GM19372 (cell line): ENCODE measurements around the gene INAVA.
"Not testable (repeated sequence)": the region's sequence is repeated elsewhere in the genome, so short reads cannot be mapped to it uniquely, and the experiment has no call there.

Source experiments
- ATAC-seq: cut with Tn5 transposase; IDR thresholded peaks from one replicate; pipeline ENCODE4 v1.9.1; 2021; ENCODE audit warnings: mild to moderate bottlenecking, low read depth, moderate library complexity; ENCODE audit not compliant: unreplicated experiment

The INAVA gene

GRCh38 chr1:200916152-200916551, 21.5 kb downstream of the INAVA start:
- no peak for ATAC-seq

DNA sequence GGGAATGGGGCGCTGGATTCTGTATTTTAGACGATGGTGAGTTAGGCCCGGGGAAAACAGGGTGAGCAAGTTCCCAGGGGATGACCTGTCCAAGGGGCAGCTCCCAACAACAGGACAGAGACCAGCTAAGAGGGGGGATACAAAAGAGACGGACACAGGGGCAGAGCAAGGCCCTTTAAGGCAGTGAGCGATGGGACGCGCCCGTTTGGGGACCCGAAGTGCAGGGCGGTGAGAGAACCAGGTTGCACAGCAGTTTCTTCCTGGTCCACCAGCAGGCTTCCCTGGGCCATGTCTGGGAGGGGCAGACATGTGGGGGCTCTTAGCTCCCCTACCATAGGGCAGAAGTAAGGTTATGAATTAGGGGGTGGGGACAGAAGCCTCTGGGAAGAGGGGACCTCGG, 22.0 kb downstream of the INAVA start:
- no peak for ATAC-seq

GRCh38 chr1:200917291-200917817, 22.7 kb downstream of the INAVA start:
- no peak for ATAC-seq

DNA sequence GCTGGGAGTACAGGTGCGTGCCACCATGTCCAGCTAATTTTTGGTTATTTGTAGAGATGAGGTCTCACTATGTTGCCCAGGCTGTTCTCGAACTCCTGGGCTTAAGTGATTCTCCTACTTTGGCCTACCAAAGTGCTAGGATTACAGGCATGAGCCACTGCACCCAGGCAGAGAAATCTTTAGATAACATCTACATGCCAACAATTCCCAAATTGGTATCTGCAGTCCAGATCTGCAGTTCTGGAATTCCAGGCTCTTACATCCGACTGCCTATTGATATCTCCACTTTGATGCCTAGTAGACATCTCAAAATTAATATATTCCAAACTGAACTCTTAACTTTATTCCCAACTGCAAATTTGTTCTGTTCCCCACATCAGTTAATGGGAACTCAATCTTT, 23.3 kb downstream of the INAVA start:
- no peak for ATAC-seq

GRCh38 chr1:200919386-200919785, 24.7 kb downstream of the INAVA start:
- no peak for ATAC-seq

- no peak for ATAC-seq
Observed at GRCh38 chr1:200921571-200922110, 26.9 kb downstream of the INAVA start.

DNA sequence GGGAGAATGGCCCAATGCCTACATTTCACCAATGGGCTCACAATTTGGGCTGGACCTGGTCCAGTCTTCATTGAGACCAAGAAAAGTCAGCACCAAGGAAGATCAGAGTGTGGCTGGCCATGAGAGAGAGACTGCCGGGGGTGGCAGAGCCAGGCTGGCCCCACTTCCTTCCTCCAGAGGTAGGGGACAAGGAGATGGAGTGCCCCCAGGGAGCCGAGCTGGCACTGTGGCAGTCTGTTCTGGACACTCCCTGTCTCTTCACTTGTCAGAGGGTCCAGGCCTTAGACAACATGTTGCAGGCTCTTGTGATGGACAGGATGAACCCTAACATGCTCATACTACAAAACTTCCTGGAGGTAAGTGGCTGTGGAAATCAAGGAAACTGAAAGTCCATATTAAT, 27.7 kb downstream of the INAVA start:
- no peak for ATAC-seq

DNA sequence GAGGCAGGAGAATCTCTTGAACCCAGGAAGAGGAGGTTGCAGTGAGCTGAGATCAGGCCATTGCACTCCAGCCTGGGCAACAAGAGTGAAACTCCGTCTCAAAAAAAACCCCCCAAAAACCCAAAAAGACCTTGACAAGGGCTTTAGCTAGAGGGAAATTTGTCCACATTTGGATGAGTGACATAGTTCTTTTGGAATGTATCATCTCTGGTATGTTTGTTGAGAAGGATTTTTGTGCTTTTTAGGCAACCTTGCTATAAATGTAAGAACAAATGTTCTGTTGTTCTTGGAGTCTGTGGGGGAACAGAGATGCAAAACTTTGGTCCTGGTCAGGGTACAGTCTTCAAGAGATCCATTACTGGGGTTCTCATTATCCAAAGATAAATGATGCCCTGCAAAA, 28.9 kb downstream of the INAVA start:
- no peak for ATAC-seq

- no peak for ATAC-seq
Observed at GRCh38 chr1:200925831-200926230, 31.1 kb downstream of the INAVA start.

GRCh38 chr1:200929530-200930278, 35.0 kb downstream of the INAVA start:
- no peak for ATAC-seq

- ATAC-seq: not testable (repeated sequence)
Observed at GRCh38 chr1:200930285-200930684, 35.6 kb downstream of the INAVA start.

DNA sequence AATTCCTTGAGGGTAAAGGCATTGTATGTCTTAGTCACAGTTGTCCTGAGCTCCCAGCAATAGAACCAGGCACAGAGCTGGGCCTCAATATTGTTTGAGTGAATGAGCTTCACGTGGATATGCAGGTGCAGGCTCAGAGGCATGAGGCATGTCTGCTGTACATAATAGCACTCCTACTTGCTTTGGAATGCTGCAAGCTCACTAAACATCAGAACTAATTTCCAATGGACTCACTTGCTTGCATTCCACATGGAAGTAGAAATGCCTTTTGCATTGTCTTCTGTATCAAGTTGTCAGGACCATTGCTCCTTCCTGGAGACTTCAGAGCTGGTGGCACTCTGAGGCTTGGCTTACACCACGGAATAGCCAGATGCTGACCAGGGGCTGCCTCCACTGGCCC, 37.1 kb downstream of the INAVA start:
- ATAC-seq: no peak

GRCh38 chr1:200934676-200935245, 40.1 kb downstream of the INAVA start:
- ATAC-seq: no peak

DNA sequence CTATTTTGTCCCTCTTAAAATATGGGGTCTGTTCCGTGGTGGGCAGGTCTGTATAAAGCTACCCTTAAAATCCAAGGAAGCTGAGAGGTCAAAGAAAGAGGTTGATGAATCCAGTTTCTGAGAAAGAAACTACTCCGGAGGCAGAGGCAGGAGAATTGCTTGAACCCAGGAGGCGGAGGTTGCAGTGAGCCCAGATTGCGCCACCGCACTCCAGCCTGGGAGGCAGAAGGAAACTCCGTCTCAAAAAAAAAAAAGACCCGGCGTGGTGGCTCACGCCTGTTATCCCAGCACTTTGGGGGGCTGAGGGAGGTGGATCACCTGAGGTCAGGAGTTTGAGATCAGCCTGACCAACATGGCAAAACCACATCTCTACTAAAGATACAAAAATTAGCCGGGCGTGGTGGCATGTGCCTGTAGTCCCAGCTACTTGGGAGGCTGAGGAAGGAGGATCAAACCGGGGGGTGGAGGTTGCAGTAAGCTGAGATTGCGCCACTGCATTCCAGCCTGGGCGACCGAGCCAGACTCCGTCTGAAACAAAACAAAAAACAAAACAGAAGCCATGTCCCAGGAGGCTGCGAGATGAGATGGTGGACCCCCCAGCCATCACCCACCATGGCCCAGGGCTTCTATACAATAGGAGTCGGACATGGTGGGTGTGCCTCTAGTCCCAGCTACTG, 40.7 kb downstream of the INAVA start:
- ATAC-seq: not testable (repeated sequence)

GRCh38 chr1:200938955-200939354, 44.3 kb downstream of the INAVA start:
- no peak for ATAC-seq

- no peak for ATAC-seq
Observed at GRCh38 chr1:200945111-200945510, 50.4 kb downstream of the INAVA start.

- no peak for ATAC-seq
Observed at GRCh38 chr1:200947059-200947566, 52.4 kb downstream of the INAVA start.

GRCh38 chr1:200949626-200950025, 54.9 kb downstream of the INAVA start:
- no peak for ATAC-seq

DNA sequence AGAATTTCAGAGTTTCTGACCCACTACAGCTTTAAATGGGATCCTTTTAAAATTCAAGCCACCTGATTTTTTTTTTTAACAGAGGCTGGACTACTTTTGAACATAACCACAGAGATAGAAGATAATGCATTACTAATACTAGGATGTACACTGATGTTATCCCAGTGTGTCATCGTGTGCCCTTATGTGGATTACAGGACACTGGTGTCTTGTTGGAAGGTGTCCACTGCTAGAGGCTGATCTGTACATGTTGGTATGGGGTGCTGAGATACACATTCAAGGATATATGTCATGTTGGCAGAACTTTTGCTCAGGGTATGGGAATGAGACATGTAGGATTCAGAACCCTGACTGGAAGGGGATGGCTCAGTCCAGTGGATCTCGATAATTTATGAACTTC, 56.3 kb downstream of the INAVA start:
- no peak for ATAC-seq

DNA sequence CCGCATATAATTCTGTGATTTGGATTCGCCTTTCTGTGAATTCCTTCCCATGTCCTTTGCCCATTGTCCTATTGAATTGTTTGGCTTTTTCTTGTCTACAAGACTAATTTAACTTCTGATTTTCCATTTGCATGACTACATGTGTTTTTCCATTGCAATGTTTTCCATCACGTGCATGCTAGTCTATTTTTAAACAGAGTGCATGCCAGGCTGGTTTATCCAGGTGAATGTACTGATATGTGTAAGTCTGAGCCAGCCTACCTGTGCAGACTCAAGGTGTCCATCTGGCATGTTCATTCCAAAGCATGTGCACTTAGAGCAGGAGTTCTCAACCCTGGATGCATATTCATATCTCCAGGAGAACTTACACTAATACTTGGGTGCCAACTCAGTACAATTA, 59.7 kb downstream of the INAVA start:
- ATAC-seq: no peak

- no peak for ATAC-seq
Observed at GRCh38 chr1:200958597-200958996, 63.9 kb downstream of the INAVA start.
